Measurements from ENCODE around the gene PRKAA1.

GRCh38 chr5:40733434-40733833 is 64.7 kb downstream of the PRKAA1 start:
- TF ChIP-seq CTCF (conservative IDR thresholded peaks at IDR 0.05) = no peak
- TF ChIP-seq EZH2 (IDR thresholded peaks at IDR 0.05; ENCODE audit: low read depth) = no peak

Measured in PC-9 (cell line).